M059J (cell line): ENCODE data around the gene YARS1. TPM values are rescaled to one million over a fixed set of nuclear protein-coding genes. Genes with fewer than 3 reads are reported as not detected.
A peak's percentile ranks its signal among the peaks of the same experiment; 100 is the strongest.

ENCODE experiments used
- DNase-seq: peaks from one replicate; pipeline ENCODE4 v3.0.0-alpha.2; 2012; ENCODE audit warnings: low read depth
- total RNA-seq: library from RNA; depleted of rRNA; stranded (reverse); fragments of >200 nt; shearing (Covaris generic); gene quantifications from 2 replicates; pipeline ENCODE4 v1.2.3, GENCODE V29; 2014

The YARS1 gene
- total RNA-seq, 1 experiment from 2014 or later, result 87.2 TPM

- no peak for DNase-seq
These were observed 51.4 kb downstream of the YARS1 start for GRCh38 chr1:32765570-32766327.

- DNase-seq, result no peak
These were observed 52.2 kb downstream of the YARS1 start for GRCh38 chr1:32764826-32765569.

DNA sequence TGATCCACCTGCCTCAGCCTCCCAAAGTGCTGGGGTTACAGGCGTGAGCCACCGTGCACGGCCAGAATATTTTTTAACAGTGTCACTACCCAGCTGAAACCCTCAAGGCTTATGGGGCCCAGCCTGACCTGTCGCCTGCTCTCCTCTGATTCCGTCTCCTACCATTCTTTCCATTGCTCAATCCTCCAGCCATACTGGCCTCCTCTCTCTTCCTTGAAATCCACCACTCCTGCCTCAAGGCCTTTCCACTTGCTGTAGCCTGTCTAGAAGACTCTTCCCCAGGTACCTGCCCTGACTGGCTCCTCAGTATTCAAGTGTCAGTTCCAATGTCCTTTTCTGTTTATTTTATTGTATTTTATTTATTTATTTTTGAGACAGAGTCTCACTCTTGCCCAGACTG is 53.9 kb downstream of the YARS1 start:
- no peak for DNase-seq

DNA sequence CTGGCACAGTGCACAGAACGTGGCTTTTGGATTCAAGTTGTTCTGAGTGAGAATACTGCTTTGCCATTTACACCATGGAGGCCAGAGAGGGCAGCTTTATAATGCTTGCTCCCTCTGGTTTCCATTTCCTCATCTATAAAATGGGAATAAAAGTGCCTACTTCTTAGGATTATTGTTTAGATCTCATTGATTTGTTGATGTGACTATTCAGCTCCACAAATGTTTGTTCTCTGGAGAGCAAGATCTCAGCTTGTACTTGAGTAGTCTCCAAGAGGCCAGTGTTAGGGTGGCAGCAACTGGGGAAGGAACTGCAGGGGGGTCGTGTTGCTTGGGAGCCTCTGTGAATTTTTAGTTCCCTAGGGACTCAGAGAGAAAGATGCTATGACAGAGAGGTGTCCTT is 55.2 kb downstream of the YARS1 start:
- no peak for DNase-seq

DNA sequence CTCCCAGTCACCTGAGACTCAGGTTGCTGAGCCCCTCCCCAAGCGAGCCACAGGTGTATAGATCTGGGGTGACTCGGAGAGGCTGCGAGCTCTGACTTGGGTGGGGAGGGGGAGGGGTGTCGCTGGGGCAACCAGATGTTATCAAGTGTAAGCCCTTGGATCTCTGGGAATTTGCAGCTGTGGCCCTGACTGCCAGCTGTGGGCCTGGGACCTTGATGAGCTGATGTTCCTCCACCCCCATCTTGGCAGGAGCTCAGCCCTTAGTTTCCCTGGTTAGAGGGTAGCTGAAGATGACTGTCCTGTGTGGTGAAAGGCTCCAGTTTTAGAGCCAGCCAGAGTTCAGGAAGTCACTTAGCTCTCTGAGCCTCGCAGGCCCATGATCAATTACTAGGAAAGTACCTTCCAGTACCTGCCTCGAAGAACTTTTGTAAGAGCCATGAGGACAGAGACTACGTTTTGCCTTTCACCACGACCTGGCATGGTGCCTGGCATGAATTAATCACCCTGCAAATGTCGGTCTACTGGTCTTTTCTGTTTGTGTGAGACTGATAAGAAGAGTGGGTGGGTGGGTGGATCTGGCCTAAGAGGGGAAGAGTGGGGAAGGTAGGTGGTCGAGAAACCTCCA is 55.8 kb downstream of the YARS1 start:
- peak; percentile 91 for DNase-seq

- DNase-seq, result peak; percentile 94
These were observed 57.0 kb downstream of the YARS1 start for GRCh38 chr1:32759997-32760623.

GRCh38 chr1:32759521-32759981 is 57.6 kb downstream of the YARS1 start:
- DNase-seq, result peak; percentile 63

DNA sequence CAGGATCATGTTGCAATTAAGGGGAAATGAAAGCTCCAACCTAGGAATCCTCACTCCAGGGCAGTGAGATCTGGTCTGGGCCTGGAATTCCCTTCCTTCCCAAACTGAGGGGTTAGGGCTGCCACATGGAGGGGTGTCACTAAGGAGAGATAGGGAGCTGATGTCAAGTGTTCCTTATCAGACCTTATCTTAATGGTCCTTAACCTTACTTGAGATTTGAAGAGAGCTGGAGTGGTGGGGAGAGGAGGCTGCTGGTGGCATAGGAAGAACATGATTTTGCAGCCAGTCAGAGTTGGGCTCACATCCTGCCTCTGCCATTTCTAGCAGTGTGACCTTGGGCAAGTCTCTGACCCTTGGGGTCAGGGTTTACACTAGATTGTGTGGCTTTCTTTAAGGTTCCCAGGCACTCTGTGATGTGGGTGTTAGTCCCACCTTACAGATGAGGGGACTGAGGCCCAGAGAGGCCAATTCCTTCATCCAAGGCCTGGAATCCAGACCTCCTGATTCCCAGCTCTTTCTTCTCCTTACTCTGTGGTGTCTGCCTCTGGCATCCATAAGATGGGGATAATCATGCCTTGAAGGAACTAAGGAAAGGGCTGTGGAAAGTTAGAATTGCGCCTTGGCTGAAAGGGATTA is 58.2 kb downstream of the YARS1 start:
- DNase-seq, result no peak

GRCh38 chr1:32758177-32758794 is 58.9 kb downstream of the YARS1 start:
- no peak for DNase-seq

DNA sequence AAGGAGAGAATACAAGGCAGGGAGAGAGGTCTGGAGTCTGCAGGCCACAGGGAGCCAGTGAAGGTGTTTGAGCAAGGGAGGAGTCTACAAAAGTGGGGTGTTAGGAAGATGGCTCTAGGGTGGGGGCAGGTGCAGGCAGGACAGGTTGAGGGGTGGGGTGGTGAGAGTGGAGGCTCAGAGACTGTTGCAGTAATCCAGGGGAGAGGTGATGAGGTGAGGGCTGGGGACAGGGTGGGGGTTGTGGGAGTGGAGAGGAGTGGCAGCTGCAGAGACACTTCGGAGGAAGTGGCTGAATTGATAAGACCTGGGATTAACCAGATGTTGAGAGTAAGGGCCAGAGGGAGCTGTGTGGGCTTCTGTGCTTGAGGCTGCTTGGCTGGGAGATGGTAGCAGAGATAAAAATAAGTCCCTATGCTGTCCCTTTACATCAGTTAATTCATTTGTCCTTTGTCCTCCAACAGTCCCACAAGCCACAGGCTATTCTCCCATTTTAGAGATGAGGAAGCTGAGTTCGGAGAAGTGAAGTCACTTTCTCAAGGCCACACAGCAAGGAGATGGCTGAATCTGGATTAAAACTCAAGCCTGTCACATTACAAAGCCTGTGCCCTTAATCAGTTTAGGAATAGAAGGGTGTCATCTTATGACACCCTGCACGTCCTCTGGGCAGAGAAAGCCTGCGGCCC is 59.8 kb downstream of the YARS1 start:
- no peak for DNase-seq

GRCh38 chr1:32755810-32756159 is 61.4 kb downstream of the YARS1 start:
- no peak for DNase-seq

GRCh38 chr1:32755098-32755809 is 61.9 kb downstream of the YARS1 start:
- DNase-seq, result no peak

DNA sequence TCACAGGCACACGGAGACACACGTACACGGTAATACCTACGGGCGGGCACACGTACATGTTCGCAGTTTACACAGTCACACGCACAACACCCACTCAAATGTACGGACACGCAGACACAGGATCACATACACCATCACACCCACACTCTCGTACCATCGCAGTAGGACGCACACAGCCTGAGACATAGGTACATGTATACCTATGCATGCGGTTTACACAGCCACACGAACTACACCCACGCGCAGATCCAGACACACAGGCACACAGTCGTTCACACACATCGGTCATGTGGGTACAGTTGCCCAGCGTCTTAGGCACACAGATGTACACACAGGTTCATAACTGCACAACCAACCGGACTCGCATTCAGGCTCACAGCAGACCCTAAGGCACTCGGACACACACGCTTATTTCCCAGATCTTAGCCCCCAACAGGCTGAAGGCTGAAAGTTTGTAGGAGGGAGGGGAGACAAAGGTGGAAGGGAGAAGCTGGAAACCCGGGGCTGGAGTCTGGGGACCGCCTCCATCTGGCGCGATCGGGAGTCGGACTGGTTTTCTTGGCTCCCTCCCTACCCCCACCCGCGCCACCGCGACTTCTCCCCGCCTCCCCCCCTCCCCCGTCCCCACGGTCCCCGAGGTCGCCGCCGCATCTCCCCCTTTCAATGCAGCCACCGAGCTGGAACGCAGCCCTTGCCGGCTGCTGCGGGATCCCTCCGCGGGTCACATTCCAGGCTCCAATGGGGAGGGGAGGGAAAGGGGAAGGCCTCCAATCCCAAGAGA is 62.7 kb downstream of the YARS1 start:
- no peak for DNase-seq

GRCh38 chr1:32753532-32754316 is 63.4 kb downstream of the YARS1 start:
- peak; percentile 69 for DNase-seq

DNA sequence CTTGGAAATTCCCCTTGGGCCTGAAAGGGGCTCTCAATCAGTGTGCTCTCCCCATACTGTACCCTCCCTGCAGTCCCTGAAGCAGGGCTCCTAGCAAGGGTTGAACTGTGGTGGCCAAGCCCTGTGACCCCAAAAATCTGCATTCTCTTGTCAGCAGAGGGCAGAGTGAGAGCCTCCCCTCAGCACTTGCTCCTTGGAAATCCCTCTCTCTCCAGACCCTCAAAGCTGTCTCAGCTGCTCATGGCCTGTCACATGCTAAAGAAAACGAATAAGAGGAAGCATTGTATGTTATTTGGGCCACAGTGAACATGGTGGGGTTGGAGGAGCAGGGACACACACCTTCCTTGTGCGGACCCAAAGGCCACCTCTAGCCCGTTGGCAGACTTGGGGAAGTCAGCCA is 67.4 kb downstream of the YARS1 start:
- no peak for DNase-seq

DNA sequence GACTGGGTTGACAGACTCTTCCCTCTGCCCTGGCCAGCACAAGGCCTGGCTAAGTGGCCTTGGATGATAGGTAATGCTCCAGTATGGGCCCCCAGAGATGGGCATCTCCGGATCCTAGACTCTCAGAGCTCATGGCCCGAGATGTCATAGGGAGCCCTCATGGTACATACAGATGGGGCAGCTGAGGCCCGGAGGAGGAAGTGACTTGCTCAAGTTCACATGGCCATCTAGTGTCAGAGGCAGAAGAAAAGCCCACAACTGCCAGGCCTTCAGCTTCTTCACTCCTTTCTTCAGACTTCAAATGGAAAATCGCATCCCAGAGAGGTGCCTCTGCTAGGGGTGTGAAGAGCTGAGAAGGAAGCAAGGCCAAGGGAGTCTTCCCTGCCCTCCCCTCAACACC is 67.8 kb downstream of the YARS1 start:
- DNase-seq, result no peak

DNA sequence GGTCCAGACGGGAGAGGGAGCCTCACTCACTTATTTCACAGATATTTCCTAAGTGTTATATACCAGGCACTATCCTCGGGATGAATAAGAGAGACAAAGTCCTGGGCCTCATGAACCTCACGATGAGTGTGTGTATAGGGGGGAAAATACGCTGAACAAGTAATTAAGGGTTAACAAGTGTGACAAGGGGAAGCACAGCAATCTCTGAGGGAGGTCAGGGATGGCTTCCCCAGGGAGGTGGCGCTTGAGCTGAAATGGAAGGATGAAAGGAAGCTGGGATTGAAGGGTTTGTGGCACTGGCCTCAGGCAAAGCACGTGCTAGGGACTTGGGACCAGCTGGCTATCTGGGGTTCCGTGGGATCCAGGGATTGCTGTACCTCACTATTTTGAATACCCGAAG is 68.2 kb downstream of the YARS1 start:
- DNase-seq, result no peak

DNA sequence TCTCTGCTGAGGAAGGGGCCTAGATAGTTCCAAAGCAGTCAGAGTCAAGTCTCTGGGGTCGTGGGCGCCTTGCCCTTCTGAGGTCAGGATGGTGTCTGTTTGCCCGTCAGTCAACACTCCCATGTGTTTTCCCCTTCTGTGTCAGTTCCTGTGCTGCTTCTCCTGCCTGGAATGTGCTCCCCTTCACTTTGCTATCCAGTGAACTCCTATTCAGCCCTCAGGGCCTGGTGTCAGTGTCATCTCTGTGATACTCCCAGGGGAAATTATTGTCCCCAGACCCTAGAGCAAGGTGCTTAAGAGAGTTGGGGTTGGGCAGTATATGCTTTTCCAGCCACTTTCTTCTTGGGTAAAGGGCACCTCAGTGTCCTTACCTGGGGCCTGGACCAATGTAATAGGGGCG is 68.8 kb downstream of the YARS1 start:
- DNase-seq, result no peak

- no peak for DNase-seq
These were observed 71.0 kb downstream of the YARS1 start for GRCh38 chr1:32746130-32746529.
